ENCODE measurements around the gene DNASE1L1. TPM values are rescaled to one million over a fixed set of nuclear protein-coding genes. Genes with fewer than 3 reads are reported as not detected.
A peak's percentile ranks its signal among the peaks of the same experiment; 100 is the strongest.

DNASE1L1 gene
- polyA plus RNA-seq, 1 experiment: 25.7 TPM

GRCh38 chrX:154373340-154374306 is 35.4 kb downstream of the DNASE1L1 start:
- Histone ChIP-seq H3K9me3 (ENCODE audit: control insufficient read depth, insufficient read depth, low read length) (no peaks in the 10 kb centered on the region), H3K27ac (ENCODE audit: low read depth, low read length) (peak overlapping the region; percentile 77), H3K27me3 (ENCODE audit: control insufficient read depth, insufficient read depth, low read length) (no peaks in the 10 kb centered on the region), H3K4me3 (ENCODE audit: low read depth, low read length) (peak overlapping the region; percentile 66)
- ChIA-PET POLR2A (no interaction called here), CTCF (interaction anchor here (0.6 to 1.5 kb wide), 12 partner anchors 9 to 427 kb away, joined by 3 to 17 read pairs (median 3); partner anchors contain the start of gene DNASE1L1)
- TF ChIP-seq CTCF (IDR thresholded peaks at IDR 0.05; ENCODE audit: low read depth, low read length): peak; percentile 49
- peak; percentile 73 for DNase-seq (ENCODE audit: low read depth, low spot score)

- H3K9me3 ChIP-seq (ENCODE audit: control insufficient read depth, insufficient read depth, low read length): no peaks in the 10 kb centered on the region
- no peaks in the 10 kb centered on the region for H3K27me3 ChIP-seq (ENCODE audit: control insufficient read depth, insufficient read depth, low read length)
- CTCF ChIA-PET: interaction anchor here (0.6 to 1.5 kb wide), 9 partner anchors 10 to 426 kb away, joined by 3 to 17 read pairs (median 3); partner anchors contain the start of gene DNASE1L1
- H3K4me3 ChIP-seq (ENCODE audit: low read depth, low read length): peak overlapping the region; percentile 66
- TF ChIP-seq CTCF (IDR thresholded peaks at IDR 0.05; ENCODE audit: low read depth, low read length): no peak
- POLR2A ChIA-PET: no interaction called here
- no peak for DNase-seq (ENCODE audit: low read depth, low spot score)
- H3K27ac ChIP-seq (ENCODE audit: low read depth, low read length): peak overlapping the region; percentile 77
Observed at GRCh38 chrX:154372612-154373022, 36.4 kb downstream of the DNASE1L1 start.

- ChIA-PET CTCF (no interaction called here), POLR2A (no interaction called here)
- Histone ChIP-seq H3K9me3 (ENCODE audit: control insufficient read depth, insufficient read depth, low read length) (no peaks in the 10 kb centered on the region), H3K27me3 (ENCODE audit: control insufficient read depth, insufficient read depth, low read length) (no peaks in the 10 kb centered on the region), H3K27ac (ENCODE audit: low read depth, low read length) (peak overlapping the region; percentile 57), H3K4me3 (ENCODE audit: low read depth, low read length) (peak overlapping the region; percentile 66)
- DNase-seq (ENCODE audit: low read depth, low spot score): no peak
- no peak for TF ChIP-seq CTCF (IDR thresholded peaks at IDR 0.05; ENCODE audit: low read depth, low read length)
Observed at GRCh38 chrX:154371789-154372300, 37.2 kb downstream of the DNASE1L1 start.

GRCh38 chrX:154371017-154371788 is 37.9 kb downstream of the DNASE1L1 start:
- ChIA-PET CTCF (no interaction called here), POLR2A (interaction anchor here (0.6 to 3.5 kb wide), 6 partner anchors 8 to 358 kb away, joined by 3 to 16 read pairs (median 4); partner anchors contain the start of genes EMD and RPL10)
- H3K9me3 ChIP-seq (ENCODE audit: control insufficient read depth, insufficient read depth, low read length): no peaks in the 10 kb centered on the region
- peak; percentile 78 for DNase-seq (ENCODE audit: low read depth, low spot score)
- H3K27me3 ChIP-seq (ENCODE audit: control insufficient read depth, insufficient read depth, low read length): no peaks in the 10 kb centered on the region
- H3K4me3 ChIP-seq (ENCODE audit: low read depth, low read length): peak overlapping the region; percentile 92
- TF ChIP-seq CTCF (IDR thresholded peaks at IDR 0.05; ENCODE audit: low read depth, low read length): no peak
- H3K27ac ChIP-seq (ENCODE audit: low read depth, low read length): peak overlapping the region; percentile 57

Data from AG04450 (cell line).